SK-N-SH (cell line): ENCODE data around the gene MICALL1. TPM values are rescaled to one million over a fixed set of nuclear protein-coding genes. Genes with fewer than 3 reads are reported as not detected.
"Not testable (repeated sequence)": the region's sequence is repeated elsewhere in the genome, so short reads cannot be mapped to it uniquely, and the experiment has no call there.

Experiments
- CTCF ChIA-PET: fragments of 300-600, 350-600 bp; formaldehyde crosslinking; extraction: SDS; loops from one replicate; lab custom pipeline; 2021; lab: Yijun Ruan, JAX
- POLR2A ChIA-PET: fragments of 350-600 bp; sonication (Branson Sonifier 250); formaldehyde crosslinking; extraction: SDS; loops from one replicate; lab custom pipeline; 2020; ENCODE audit warnings: antibody characterized with exemption, inconsistent platforms; lab: Yijun Ruan, JAX
- DNase-seq: peaks from one replicate; pipeline ENCODE4 v3.0.0; 2012
- H2AFZ ChIP-seq: fragments of 200-600 bp; sonication (generic); 2 replicates; pipeline ENCODE4 v1.8.1; 2016; ENCODE audit warnings: antibody characterized with exemption, mild to moderate bottlenecking, low read depth
- H3F3A ChIP-seq: fragments of 200-600 bp; sonication (generic); replicated peaks from 2 replicates; pipeline ENCODE3; 2016; ENCODE audit warnings: antibody characterized with exemption, mild to moderate bottlenecking; ENCODE audit not compliant: insufficient read depth
- H3K27ac ChIP-seq, 2 experiments: fragments of 200-500 bp in 1 of 2; fragments of 200-600 bp in 1 of 2; sonication (Bioruptor generic) in 1 of 2; sonication (generic), shearing (Covaris generic) in 1 of 2; 2 replicates each; pipeline versions ENCODE4 v1.5.1 to v1.6.1; 2014 to 2016; ENCODE audit warnings: low read depth in 2 of 2, inconsistent platforms in 1 of 2, low read length in 1 of 2, mild to moderate bottlenecking in 1 of 2, mixed read lengths in 1 of 2
- H3K27me3 ChIP-seq: fragments of 200-600 bp; sonication (generic), shearing (Covaris generic); 2 replicates; pipeline ENCODE4 v1.6.1; 2016; ENCODE audit warnings: mixed run types; ENCODE audit not compliant: insufficient read depth
- H3K36me3 ChIP-seq, 2 experiments: fragments of 200-500 bp in 1 of 2; fragments of 200-600 bp in 1 of 2; sonication (Bioruptor generic) in 1 of 2; sonication (generic) in 1 of 2; replicated peaks in 1 of 2; 2 replicates each; pipeline versions ENCODE3 to v1.5.1; 2014 to 2016; ENCODE audit warnings: low read length in 1 of 2, mild to moderate bottlenecking in 1 of 2; ENCODE audit not compliant: insufficient read depth in 2 of 2, control insufficient read depth in 1 of 2
- H3K4me1 ChIP-seq, 2 experiments: fragments of 200-500 bp in 1 of 2; fragments of 200-600 bp in 1 of 2; sonication (Bioruptor generic) in 1 of 2; sonication (generic), shearing (Covaris generic) in 1 of 2; 2 replicates each; pipeline versions ENCODE4 v1.5.1 to v1.6.1; 2014 to 2016; ENCODE audit warnings: low read depth in 1 of 2, low read length in 1 of 2, mixed run types in 1 of 2; ENCODE audit not compliant: insufficient read depth in 2 of 2, control insufficient read depth in 1 of 2
- H3K4me2 ChIP-seq: fragments of 200-600 bp; sonication (generic), shearing (Covaris generic); 2 replicates; pipeline ENCODE4 v1.6.1; 2017; ENCODE audit warnings: mixed run types
- H3K4me3 ChIP-seq, 2 experiments: fragments of 200-500 bp in 1 of 2; fragments of 200-600 bp in 1 of 2; sonication (Bioruptor generic) in 1 of 2; sonication (generic), shearing (Covaris generic) in 1 of 2; 2 replicates each; pipeline versions ENCODE4 v1.5.1 to v1.8.1; 2014 to 2016; ENCODE audit warnings: low read depth in 2 of 2, inconsistent platforms in 1 of 2, low read length in 1 of 2, mild to moderate bottlenecking in 1 of 2, mixed read lengths in 1 of 2, moderate library complexity in 1 of 2
- H3K79me2 ChIP-seq: fragments of 200-600 bp; sonication (generic); 2 replicates; pipeline ENCODE4 v1.8.1; 2017; ENCODE audit warnings: mild to moderate bottlenecking; ENCODE audit not compliant: insufficient read depth
- H3K9ac ChIP-seq: fragments of 200-600 bp; sonication (generic); 2 replicates; pipeline ENCODE4 v1.6.1; 2017; ENCODE audit warnings: mixed run types
- H3K9me2 ChIP-seq: fragments of 200-600 bp; sonication (generic); 2 replicates; pipeline ENCODE4 v1.6.1; 2017; ENCODE audit warnings: mixed run types
- H3K9me3 ChIP-seq: fragments of 200-600 bp; sonication (generic); 2 replicates; pipeline ENCODE4 v1.6.1; 2017; ENCODE audit warnings: mixed run types, mild to moderate bottlenecking, moderate library complexity
- H4K20me1 ChIP-seq: fragments of 200-600 bp; sonication (generic); 2 replicates; pipeline ENCODE4 v1.6.1; 2017; ENCODE audit warnings: mild to moderate bottlenecking, mixed run types; ENCODE audit not compliant: insufficient read depth
- CTCF ChIP-seq: fragments of 200-600 bp; sonication (generic); IDR thresholded peaks from 2 replicates; pipeline ENCODE4 v1.6.1; 2017; ENCODE audit warnings: antibody characterized with exemption, mild to moderate bottlenecking, moderate library complexity
- EP300 ChIP-seq, 2 experiments: IDR thresholded peaks; 2 replicates each; pipeline versions ENCODE4 v1.4.0 to v1.6.1; 2012; ENCODE audit warnings: borderline replicate concordance in 1 of 2, low read depth in 1 of 2, low read length in 1 of 2
- EZH2phosphoT487 ChIP-seq: fragments of 200-600 bp; sonication (generic); IDR thresholded peaks from 2 replicates; pipeline ENCODE4 v1.6.1; 2017; ENCODE audit warnings: low read depth, mixed run types, mild to moderate bottlenecking, antibody characterized with exemption, moderate library complexity, borderline replicate concordance
- FOSL2 ChIP-seq: IDR thresholded peaks from 2 replicates; pipeline ENCODE4 v1.4.0; 2012; ENCODE audit warnings: low read depth, mild to moderate bottlenecking, moderate library complexity, borderline replicate concordance
- GATA2 ChIP-seq: sonication (generic); formaldehyde crosslinking; IDR thresholded peaks from 2 replicates; pipeline ENCODE4 v1.5.0; 2020; ENCODE audit warnings: mild to moderate bottlenecking, missing genetic modification reagents
- IRF3 ChIP-seq: fragments of 150-350 bp; IDR thresholded peaks from 2 replicates; pipeline ENCODE4 v1.6.1; 2016; ENCODE audit warnings: mild to moderate bottlenecking, low read depth, low read length
- MEF2A ChIP-seq: IDR thresholded peaks from 2 replicates; pipeline ENCODE4 v1.4.0; 2012; ENCODE audit warnings: low read depth, borderline replicate concordance
- NFIC ChIP-seq: IDR thresholded peaks from 2 replicates; pipeline ENCODE4 v1.4.0; 2012; ENCODE audit warnings: borderline replicate concordance
- NRF1 ChIP-seq: IDR thresholded peaks from 2 replicates; pipeline ENCODE4 v1.6.1; 2012; ENCODE audit warnings: low read depth, mild to moderate bottlenecking, low read length
- RCOR1 ChIP-seq: fragments of 150-350 bp; IDR thresholded peaks from 2 replicates; pipeline ENCODE4 v1.6.1; 2017; ENCODE audit warnings: antibody characterized with exemption, low read length
- REST ChIP-seq: IDR thresholded peaks from 2 replicates; pipeline ENCODE4 v1.6.1; 2012; ENCODE audit warnings: mild to moderate bottlenecking, low read depth, low read length, moderate library complexity
- SMC3 ChIP-seq: IDR thresholded peaks from 2 replicates; pipeline ENCODE4 v1.6.1; 2012; ENCODE audit warnings: low read depth, low read length, improper control_type of control experiment
- TEAD4 ChIP-seq: IDR thresholded peaks from 2 replicates; pipeline ENCODE4 v1.4.0; 2012; ENCODE audit warnings: mild to moderate bottlenecking, borderline replicate concordance; ENCODE audit not compliant: insufficient read depth
- YY1 ChIP-seq: IDR thresholded peaks from 2 replicates; pipeline ENCODE4 v1.4.0; 2012; ENCODE audit warnings: low read depth, mild to moderate bottlenecking
- WGBS: methylation state at CpG from one replicate; pipeline ENCODE4 v1.1.6; 2017; ENCODE audit warnings: low lambda C conversion rate; 5-methylcytosine and 5-hydroxymethylcytosine counted together
- polyA plus RNA-seq, 3 experiments: library from polyadenylated mRNA; depleted of rRNA; stranded (reverse); fragments of >200 nt; gene quantifications; 2 replicates each; pipeline ENCODE4 v1.2.3, GENCODE V29; 2012

Gene MICALL1
- polyA plus RNA-seq, 1 of the 3 experiments (the other 2 are of a cell fraction) = 12.9 TPM

- TF ChIP-seq CTCF = no peak
- TF ChIP-seq EZH2phosphoT487 = no peak
- no peak for TF ChIP-seq SMC3
- TF ChIP-seq NFIC = no peak
- no peak for TF ChIP-seq YY1
These were observed 48.6 kb downstream of the MICALL1 start (continued) for GRCh38 chr22:37954686-37955085.

- H3K4me3 ChIP-seq, H3K27me3 ChIP-seq, H2AFZ ChIP-seq, H3F3A ChIP-seq, H3K4me1 ChIP-seq, H3K9me2 ChIP-seq, POLR2A ChIA-PET, DNase-seq, H4K20me1 ChIP-seq, H3K9ac ChIP-seq, H3K27ac ChIP-seq, H3K9me3 ChIP-seq, H3K4me2 ChIP-seq: not testable (repeated sequence)
- CTCF ChIA-PET = interaction anchor here (2.0 kb wide), 1 partner anchor 10 kb away, joined by 4 read pairs; no protein-coding TSS in a partner anchor
- 91% methylated on average over 15 of the region's 15 CpGs for WGBS
- H3K79me2 ChIP-seq = peaks cover 29% of the 10 kb centered on the region
- H3K36me3 ChIP-seq = peaks cover 0 to 19% of the 10 kb centered on the region in 2 experiments
These were observed 49.8 kb downstream of the MICALL1 start for GRCh38 chr22:37955825-37956397.

GRCh38 chr22:37957232-37957631, 51.1 kb downstream of the MICALL1 start:
- Histone ChIP-seq H3K9me3 (no peaks in the 10 kb centered on the region), H3K27ac (no peak overlapping the region), H3K9me2 (no peaks in the 10 kb centered on the region), H3K27me3 (no peaks in the 10 kb centered on the region), H3K36me3 (peaks cover 0 to 22% of the 10 kb centered on the region in 2 experiments), H3F3A (no peaks in the 10 kb centered on the region), H3K4me3 (no peak overlapping the region), H3K79me2 (peaks cover 29% of the 10 kb centered on the region), H3K4me2 (no peak overlapping the region), H3K4me1 (peaks cover 0 to 8% of the 10 kb centered on the region in 2 experiments; a peak in 2 of 4 replicates), H3K9ac (no peak overlapping the region), H4K20me1 (no peaks in the 10 kb centered on the region), H2AFZ (no peak overlapping the region)
- DNase-seq = no peak
- POLR2A ChIA-PET = no interaction called here
- CTCF ChIA-PET = interaction anchor here (2.0 kb wide), 1 partner anchor 9 kb away, joined by 4 read pairs; no protein-coding TSS in a partner anchor
- WGBS = 71% methylated on average over 4 of the region's 4 CpGs
- TF ChIP-seq RCOR1 (no peak), EZH2phosphoT487 (no peak), CTCF (no peak), NRF1 (no peak), MEF2A (no peak), EP300 (IDR thresholded peaks at IDR 0.05; ENCODE audit: borderline replicate concordance in 1 of 2, low read depth in 1 of 2, low read length in 1 of 2) (no peak), NFIC (no peak), REST (no peak), GATA2 (CRISPR knock-in tag) (no peak), FOSL2 (no peak), IRF3 (no peak), TEAD4 (no peak)
